ENCODE data around the gene IL1RN.

Gene IL1RN

DNA sequence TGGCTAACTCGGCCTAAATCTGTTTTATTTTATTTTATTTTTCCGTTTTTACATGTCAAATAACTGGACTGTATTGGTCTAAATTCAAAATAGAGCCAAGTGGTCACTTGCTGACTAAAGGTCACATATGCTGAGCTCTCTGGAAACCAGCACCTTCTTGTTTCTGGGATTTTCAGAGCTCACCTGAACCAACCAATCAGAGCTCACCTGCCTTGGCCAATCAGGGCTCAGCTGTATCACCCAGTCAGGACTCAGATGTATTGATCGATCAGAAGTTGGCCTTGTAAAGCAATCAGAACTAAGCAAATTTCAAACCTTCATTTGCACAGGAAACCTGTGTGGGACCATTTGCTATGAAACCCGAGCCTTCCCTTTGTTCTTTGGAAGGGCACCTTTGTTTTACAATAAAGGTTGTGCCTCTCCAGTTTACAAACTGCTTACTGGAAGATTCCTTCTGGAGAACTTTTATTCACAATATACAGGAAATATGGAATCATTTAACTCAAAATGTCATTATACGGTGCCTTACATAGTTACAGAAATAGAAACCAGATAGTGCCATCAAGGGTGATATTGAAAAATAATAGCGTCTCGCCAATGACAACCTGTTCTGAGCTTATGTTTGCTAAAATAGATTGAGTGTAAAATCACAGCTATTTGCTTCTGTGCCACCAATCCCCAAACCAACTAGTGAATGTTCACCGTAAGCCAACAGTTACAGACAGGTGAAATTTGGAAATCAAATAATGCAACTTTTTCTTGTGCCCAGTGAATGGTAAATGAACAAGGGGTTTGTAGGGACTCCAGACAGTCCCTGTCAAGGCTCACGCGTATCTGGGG, 29.1 kb downstream of the IL1RN start:
- DNase-seq: no peak

DNA sequence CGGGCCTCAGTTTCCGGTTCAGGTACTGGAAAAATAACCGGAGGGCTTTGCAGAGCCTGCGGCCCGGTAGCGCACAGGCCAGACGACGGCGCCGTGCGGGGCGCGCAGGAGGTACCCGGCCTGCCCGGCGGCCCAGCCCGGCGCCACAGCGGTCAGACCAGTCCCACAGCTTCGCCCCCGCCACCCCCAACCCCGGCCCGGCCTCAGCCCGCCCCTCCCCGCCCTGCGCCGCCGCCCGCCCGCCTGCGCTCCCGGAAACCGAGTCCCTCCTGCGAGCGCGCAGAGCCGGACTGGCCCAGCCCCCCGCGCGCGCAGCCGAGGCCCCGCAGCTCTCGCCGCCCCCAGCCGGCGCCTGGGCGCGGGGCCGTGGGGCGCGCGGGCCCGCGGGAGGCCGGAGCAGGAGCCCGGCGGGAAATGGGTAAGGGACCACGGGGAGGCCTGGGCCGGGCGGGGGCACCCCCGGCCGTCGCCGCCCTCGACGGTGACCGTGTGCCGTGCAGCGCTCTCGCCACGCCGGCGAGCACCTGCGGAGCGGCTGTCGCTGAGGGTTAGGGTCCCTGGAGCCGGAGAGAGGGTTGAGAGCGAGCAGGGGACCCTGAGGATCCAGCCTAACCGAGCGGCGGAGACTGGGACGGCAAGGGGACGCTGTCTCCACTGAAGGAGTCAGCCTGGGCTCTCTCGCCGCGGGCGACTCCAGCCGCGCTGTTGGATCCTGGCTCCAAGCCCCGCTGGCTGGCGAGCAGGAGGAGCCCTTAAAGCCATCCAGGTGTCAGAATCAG, 29.9 kb downstream of the IL1RN start:
- DNase-seq: peak in 3 of 4 experiments; percentile 26 to 64 (median 42)

DNA sequence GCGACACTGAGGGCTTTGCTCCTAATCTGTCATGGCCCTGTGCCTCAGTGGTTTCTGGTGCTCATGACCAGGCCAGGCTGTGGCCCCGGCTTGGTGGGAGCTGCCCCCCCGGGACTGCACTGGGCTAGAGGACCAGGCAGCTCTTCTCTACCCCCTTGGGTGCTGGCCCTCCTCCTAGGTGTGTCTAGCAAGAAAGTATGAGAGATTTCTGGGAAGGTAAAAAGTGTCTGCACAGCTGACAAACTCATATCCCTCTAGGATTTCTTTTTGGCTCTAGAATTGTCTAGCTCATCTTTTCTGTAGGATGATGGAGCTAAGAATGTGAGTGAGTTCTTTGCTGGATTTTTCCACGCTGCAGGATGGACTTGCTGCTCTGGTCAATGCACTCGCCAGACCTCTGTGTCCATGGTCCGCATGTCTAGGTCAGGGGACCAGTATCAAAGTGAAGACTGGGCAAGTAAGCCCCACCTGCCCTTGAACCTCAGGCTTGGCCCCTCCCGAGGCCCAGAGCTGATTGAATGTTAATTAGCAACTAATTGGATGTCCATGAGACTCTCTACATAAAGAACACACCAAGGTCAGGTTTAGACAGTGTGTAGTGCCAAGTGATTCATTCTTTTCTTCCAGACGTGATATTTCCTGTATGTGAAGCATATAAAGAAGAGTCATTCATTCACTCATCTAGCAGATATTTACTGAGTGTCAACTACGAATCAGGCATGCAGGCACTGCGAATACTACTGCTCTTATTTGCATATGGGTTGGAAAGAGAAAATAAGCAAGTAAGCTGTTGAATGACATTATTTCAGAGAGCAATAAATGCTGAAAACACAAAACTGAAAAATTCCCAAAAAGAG, 30.7 kb downstream of the IL1RN start:
- DNase-seq: no peak

DNA sequence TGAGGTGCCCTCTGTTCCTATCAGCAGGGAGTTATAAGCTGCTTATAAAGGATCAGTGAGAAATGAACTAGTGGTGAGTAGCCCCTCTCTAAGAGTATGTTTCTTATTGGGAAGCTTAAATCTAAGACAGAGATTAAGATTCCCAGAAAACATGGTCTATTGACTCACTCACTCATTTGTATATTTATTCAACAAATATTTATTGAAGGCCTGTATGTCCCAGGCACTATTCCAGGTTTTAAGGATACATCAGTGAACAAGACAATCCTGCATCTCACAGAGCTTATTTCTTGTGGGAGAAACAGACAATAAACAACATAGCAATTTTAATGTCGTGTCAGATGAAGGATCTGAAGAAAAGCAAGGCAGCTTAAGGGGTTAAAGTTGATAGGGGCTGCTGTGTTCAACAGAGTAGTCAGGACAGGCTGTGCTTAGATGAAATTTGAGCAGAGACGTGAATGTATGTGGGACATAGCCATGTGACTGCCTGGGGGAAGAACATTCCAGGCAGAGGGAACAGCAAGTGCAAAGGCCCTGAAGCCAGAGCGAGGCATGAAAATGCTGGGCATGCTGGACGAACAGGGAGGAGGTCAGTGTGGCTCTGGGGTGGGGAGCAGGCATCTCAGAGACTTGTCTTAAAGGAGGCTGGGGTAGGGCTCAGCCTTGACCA, 31.6 kb downstream of the IL1RN start:
- DNase-seq: no peak

DNA sequence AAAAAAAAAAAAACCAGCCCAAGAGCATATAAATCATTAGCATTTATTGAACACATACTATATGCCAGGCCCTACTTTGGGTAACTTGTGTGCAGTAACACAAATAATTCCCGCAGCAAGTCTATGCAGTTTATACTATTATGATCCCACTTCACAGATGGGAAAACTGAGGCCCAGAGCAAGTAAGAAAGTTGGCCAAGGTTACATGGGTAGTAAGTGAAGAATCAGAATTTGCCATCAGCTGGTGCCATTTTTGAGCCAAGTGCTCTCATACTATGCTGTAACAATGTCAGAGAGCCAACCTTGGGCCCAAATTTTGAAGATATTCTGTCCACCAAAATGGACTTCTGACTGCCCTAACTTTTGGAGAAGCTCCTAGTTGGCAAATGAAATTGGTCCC, 32.9 kb downstream of the IL1RN start:
- DNase-seq: no peak

DNA sequence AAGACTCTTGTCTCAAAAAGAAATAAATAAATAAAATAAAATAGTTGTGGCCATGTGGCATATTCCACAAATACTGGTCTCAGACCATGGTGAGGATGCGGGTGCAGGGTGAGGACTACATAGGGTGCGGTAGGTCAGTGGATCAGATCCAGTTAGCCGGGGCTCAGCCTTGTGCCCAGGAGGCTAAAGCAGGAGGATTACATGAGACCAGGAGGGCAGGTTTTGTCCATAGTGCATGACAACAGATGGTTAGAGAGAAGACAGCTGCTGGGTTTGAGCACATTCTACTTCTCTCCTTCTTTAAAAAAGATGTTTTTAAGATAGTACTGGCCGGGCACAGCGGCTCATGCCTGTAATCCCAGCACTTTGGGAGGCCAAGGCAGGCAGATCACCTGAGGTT, 33.6 kb downstream of the IL1RN start:
- DNase-seq: no peak

DNA sequence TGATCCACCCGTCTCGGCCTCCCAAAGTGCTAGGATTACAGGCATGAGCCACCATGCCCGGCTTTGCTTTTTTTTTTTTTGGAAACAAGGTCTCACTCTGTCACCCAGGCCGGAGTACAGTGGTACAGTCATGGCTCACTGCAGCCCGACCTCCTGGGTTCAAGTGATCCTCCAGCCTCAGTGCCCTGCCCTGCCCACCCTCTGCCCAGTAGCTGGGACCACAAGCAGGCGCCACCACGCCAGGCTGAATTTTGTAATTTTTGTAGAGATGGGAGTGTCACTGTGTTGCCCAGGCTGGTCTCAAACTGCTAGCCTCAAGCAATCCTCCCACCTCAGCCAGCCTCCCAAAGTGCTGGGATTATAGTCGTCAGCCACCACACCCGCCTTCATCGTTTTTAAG, 34.8 kb downstream of the IL1RN start:
- DNase-seq: no peak

DNA sequence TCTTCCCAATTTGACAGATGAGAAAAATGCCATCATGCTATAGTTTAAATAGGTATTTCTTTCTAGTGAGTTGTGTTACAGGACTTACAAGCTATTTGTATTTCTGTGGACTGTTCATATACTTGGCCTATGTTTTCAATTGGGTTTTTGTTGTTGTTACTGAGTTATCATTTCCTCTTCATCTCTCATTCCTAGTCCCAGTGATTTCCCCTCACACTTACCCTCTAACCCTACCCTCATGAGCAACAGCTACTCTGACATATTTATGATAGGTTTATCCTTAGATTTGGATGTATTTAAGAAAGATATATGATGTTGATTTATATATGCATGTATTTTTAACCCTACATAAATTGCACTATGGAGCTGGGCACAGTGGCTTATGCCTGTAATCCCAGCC, 35.5 kb downstream of the IL1RN start:
- no peak for DNase-seq

DNA sequence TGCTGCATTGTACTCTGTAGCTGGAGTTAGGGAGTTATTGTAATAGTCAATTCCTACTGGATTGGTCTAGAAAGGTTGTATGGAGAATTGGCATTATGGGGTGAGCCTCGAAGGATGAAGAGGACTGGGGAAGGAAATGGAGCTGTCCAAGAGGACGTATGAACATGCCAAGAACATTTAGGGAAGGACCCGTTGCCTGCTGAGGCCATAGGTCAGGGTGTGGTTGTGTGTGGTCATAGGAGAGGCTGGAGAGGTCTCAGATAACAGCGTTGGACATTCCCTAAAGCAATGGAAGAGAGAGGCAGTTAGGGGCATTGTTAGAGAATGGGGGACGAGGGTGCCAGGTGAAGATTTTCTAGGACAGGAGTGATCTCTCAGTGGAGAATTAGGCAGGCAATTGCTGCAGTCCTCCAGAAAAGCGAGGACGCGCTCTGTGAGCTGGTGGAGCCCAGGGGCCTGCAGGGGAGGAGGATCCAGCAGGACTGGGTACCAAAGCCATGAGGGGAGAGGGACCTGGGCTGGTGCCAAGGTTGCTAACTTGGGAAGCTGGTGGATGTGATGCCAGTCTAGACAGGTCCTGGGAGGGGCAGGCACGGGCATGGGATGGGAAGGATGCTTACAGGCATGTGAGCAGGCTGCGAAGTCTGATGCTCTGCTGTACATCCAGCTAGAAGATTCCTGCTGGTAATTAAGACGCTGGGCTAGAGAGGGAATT, 37.0 kb downstream of the IL1RN start:
- no peak for DNase-seq

DNA sequence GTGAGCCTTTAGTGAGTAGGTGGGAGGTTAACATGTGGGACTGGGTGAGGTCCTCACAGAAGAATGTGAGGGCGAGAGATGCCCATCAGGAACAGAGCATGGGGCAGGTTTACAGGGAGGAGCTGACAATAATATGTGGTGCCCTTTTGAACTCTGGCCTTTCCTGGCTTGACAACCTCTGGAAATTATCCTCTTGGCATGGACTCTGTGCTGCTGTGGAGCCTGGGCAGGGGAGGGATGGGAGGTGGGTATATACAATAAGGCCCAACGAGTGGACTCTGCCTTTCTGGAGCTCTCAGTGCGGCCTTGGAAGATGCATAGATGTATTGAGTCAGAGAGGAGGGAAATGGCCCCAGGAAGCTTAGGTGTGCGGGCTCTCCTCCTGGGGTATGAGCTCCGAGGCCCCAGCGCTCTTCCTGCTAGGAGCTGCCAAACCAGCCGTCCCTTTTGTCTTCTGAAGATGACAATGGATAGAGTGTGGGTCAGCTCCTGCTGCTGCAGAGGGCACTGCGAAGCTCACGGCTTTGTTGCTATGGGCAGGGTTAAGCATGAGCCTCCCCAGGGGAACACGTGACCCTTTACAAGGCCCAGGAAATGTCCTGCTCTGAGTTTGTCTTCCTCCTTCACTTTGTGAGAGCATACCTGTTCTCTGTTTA, 37.7 kb downstream of the IL1RN start:
- no peak for DNase-seq

DNA sequence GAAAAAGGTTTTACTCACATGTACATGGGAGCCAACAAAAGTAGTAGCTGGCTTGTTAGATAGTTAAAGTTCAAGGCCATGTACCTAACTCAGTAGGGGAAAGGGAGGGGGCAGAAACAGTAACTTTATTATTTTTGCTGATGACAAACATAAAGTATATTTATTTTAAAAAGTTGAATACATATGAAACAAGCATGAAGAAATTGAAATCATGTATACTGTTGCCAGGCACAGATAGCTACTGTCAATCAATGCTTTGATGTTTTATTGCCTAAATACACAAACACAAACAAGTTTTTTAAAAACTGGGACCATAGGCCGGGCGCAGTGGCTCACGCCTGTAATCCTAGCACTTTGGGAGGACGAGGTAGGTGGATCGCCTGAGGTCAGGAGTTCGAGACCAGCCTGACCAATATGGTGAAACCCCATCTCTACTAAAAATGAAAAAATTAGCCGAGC, 38.8 kb downstream of the IL1RN start:
- DNase-seq: no peak

DNA sequence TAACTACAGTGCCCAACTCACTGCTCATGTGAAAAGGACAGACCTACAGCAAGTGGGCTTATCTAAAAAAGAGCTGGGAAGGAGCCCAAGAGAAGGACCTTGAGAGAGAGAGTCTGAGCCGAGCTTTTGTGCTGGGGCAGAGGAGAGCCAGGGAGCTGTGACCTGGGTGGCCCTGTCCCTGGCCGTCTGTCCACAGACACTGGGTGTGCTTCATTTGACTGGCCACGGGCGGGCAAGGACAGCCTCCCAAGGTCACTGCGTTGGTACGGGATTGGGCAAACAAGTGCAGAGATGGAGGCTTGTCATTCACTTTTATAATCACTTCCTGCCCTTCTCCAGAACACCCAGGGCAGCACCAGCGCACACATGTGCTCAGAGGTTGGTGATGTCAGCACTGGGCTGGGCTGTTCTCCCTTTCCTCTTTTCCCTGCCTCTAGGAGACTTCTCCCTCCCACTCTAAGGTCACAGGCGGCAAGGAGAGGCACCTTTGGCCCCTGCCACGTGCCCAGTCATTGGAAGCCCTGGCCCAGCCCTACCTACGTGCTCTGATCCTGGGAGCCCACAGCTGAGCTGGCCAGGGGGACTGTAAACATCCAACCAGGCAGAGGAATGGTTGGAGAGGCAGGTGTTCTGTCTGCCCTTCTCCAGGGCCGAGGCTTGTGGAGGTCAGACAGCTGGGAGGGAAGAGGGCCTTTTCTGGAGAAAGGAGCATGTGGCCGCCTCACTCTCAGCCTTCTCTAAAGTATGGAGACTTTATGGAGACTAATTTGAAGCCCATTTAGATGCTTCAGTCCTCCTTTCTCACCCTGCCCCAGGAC, 39.9 kb downstream of the IL1RN start:
- DNase-seq: peak; percentile 74 to 87 (median 85)

DNA sequence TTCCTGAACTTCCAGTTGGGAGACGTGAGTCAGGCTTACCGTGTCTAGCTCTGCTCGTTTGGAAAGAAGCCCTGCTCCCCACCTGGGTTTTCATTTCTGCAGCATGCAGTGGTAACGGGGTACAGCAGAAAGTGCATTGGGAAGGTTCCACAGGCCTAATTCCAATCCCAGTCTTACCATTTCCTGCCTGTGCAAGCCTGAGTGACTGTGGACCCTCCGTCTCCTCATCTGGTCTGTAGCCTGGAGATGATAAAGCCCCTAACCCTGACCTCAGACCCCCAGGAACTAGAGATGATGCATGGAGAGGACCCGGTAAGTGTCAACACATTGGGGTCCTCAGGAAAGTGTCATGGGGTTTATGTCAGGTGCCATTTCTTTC, 40.6 kb downstream of the IL1RN start:
- no peak for DNase-seq

DNA sequence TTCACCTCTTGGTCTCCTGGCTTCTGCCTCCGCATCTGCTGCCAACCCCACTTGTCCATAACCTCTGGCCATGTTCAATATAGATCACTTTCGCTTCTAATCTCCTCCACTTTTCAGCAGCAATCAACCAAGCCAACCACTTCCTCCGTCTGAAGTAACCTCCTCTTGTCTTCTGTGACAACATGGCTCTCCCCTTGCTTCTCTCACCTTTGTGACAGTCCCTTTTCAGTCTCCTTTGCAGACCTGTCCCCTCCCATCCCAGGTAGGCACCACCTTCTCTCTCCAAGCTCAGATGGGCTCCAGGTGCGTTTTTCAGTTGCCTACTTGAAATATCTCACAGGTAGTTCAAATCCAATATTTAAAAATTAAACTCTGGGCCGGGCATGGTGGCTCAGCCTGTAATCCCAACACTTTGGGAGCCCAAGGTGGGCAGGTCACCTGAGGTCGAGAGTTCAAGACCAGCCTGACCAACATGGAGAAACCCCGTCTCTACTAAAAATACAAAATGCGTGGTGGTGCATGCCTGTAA, 41.7 kb downstream of the IL1RN start:
- no peak for DNase-seq

DNA sequence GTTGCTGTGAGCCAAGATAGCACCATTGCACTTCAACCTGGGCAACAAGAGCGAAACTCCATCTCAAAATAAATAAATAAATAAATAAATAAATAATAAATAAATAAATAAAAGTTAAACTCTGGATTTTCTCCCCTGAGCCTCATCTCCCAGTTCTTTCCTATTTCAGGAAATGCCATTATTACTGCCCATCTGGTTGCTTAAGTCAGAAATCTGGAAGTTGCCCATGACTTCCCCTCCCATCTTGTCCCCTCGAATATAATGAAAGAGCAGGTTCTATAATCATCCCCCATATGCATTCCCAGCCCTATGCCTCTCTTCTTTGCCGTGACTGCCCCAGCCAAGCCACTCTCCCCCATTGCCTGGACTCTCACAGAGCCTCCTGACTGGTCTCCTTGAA, 42.2 kb downstream of the IL1RN start:
- DNase-seq: peak in 1 of 4 experiments; percentile 35

DNA sequence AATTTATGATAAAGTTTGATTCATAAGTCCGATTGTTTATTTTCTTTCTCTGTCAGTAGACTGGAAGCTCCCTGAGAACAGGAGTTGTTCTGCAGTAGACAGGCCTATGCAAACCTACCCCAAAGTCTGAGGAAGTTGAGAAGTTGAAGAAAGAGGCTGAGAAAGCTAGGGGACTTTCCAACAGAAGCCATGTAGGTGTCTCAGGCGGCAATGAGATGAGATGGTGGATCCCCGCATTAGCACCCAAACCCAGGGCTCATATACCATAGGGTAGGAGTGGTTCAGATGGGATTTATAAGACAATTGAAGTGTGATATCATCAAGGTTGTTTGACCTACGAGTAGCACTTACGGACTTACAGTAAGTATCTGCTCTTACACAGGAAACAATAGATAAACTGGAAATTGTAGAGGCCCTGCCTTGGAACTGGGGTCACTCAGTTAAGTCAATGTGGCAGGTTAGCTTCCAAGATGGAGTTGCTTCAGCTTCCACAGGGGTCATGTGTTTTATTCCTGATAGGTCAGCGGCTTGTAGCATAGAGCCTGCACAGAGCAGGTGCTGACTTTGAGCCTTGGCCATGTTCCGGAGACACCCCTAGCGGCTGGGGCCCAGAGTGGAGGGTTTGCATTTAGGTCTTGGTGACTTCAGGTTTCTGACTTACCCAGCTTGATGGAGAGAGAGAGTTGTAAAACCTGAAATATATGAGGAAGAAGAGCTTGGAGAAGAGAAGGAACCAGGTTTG, 44.1 kb downstream of the IL1RN start:
- no peak for DNase-seq

DNA sequence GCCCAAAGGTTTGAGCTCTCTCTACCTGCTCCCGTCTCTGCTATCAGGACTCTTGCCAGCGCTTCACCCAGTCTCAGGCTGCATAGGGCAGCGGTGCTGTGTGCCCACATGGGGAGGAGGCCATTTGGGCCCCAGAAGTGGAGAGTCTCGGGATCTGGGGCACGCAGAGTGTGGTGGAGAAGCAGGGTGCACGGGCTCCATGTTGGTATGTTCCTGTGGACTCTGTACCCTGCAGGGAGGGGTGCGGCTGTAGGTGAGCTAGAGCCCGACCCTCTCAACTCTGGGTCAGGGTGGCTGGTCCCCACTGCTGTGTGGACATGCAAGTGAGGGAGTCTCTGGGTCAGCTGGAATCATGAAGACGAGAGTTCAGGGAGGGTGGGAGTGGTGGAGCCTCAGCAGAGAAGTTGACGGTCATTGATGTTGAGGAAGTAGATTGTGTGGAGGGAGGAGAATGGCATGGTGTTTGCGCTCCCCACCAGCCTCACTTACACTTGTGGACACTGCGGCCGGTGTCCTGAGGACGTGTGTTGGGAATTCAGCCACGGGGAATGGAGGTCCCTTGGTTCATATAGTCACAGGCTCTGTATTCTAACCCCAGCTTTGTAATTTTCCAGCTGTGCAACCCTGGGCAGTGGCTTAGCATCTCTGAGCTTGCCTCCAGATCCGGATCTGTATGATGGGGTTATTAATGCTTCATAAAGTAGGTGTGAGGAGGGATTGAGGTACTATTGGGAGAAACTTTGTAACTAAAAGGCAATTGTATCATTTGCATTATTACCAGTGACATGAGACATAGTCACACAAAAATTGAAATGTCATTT, 45.5 kb downstream of the IL1RN start:
- no peak for DNase-seq

All from suppressor macrophage (primary cell).